Measurements from ENCODE around the gene TM7SF2.
"Not testable (repeated sequence)": the region's sequence is repeated elsewhere in the genome, so short reads cannot be mapped to it uniquely, and the experiment has no call there.

Gene TM7SF2

DNA sequence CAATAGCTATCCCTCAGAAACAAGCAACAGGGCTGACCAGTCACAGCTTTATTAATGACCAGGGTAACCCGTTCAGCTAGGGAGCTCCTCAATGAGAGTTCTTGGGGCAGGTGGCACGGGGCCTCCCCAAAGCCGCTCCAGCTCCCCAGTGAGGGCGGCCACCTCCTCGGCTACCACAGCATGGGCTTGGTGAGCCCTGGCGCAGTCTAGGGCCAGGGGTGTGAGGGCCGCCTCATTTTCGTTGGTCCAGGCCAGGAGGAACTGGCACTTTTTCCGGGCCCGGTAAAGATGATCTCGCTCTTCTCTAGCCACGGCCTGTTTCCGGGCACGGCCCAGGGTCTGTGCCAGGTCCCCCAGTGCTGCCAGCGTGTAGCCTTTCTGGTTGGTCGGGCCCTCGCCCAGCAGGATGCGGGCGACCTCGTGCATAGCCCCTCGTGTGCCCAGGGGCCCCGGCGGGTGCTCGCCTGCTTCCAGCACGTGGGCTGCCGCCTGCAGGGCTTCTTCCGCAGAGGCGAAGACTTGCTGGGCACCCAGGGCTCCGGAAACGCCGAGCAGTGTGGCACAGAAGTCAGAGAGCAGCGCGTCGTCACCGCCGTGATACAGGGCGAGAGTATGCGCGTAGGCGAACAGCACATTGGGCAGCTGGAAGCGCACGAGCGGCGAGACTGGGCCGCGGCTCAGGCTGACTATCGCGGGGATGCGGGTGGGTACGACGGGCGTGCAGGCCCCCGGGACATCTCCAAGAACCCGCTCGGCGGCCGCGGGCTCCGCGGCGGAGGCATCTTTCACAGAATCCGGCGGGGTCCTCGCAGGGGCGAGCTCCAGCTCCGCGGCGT lies 4.9 kb downstream of the TM7SF2 start:
- DNase-seq = peak; percentile 74

DNA sequence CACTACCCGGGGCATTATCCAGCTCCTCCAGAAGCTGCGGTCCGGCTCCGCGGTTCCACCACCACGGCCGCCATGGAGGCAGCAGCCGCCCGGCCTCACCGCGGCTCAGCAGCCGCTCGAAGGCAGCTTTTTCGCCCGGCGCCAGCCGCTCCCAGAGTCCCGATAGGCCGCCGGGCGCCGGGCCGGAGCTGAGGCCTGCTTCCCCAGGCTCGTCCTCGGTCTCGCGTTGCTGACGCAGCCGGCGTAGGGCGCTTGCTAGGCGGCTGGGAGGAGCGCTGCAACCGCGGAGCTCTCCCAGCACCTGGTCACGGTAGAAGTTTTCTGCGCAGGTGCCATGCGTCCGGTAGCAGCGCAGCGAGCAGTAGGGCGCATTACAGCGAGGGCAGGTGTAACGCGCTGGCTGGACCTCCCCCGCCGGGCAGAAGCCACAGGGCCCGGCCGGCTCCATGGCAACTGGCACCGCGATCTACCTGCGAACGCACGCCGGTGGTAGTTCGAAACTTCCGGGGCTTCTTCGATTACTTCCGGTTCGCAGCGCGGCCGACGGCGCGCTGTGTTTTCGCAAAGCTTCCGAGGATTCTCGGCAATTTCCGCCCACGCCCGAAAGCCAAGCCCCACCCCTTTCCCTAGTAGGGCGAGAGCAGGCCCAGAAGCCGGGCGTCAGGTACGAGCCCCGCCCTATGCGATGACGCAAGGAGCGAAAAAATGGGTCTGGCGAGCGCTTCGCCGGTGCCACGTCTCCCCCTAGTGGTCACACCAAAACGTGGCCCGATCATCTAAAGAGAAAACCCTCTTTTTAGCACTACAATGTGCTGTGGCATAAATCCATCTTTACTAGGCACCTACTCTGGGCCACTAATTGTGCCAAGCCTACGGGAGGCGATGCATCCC lies 5.8 kb downstream of the TM7SF2 start, which contains the start of gene ZNHIT2:
Gene ZNHIT2, minus strand, starts transcription at position 496 of the 891 bp plus-strand sequence. Its CDS starts 48 bp downstream, at position 448.
- DNase-seq = peak; percentile 100

DNA sequence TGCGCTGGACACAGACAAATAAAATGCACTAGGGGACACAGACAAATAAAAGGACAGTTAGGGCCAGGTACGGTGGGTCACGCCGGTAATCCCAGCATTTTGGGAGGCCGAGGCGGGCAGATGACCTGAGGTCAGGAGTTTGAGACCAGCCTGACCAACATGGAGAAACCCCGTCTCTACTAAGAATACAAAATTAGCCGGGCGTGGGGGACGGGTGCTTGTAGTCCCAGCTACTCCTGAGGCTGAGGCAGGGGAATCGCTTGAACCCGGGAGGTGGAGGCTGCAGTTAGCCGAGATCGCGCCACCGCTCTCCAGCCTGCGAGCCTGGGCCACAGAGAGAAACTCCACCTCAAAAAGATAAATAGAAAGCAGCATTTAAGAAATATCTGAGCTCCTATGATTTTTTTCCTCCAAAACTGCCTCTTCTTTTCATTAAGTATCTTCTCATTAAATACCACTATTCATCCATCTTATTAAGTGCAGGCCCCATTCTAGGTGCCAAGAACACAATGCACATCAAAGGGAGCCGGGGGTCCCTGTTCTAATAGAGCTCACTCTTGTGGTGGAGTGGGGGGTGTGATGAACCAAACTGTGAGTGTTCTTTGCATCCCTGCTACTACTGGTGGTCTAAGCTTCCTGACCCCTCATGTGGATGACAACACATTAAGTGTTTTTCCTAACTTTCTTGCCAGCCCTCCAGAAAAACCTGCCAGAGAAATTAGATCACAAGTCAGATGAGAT lies 6.6 kb downstream of the TM7SF2 start:
- DNase-seq = no peak

DNA sequence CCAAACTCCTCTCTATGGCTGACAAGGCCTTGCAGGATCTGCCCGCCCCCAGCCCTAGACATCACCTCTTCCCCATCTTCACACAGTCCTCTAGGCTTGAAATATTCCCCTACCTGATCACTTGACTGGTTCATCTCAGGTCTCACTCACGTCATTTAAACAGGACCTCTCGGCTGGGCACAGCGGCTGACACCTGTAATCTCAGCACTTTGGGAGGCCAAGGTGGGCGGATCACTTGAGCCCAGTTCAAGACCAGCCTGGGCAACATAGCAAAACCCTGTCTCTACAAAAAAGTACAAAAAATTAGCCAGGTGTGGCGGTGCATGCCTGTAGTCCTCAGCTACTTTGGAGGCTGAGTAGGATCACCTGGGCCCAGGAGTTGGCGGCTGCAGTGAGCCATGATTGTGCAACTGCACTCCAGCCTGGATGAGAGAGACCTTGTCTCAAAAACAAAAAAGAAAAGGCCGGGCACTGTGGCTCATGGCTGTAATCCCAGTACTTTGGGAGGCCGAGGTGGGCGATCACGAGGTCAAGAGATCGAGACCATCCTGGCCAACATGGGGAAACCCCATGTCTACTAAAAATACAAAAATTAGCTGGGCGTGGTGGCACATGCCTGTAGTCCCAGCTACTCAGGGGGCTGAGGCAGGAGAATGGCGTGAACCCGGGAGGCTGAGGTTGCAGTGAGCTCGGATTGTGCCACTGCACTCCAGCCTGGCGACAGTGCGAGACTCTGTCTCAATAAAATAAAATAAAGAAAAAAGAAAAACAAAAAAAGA lies 7.4 kb downstream of the TM7SF2 start:
- not testable (repeated sequence) for DNase-seq

DNA sequence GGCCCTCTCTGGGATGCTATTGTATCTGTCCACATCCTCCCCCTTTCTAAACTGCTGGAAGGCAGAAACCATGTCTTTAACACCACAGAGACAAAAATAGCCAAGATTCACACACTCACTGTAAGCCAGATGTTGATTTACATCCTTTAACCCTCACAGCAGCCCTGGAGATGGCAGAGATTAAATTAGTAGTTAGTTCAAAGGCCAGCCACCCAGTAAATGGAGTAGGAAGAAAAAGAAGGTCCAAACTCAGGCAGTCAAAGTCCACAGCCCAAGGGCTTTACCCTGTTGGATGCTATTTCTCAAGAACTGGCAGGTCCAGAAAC lies 8.0 kb downstream of the TM7SF2 start:
- DNase-seq = no peak

DNA sequence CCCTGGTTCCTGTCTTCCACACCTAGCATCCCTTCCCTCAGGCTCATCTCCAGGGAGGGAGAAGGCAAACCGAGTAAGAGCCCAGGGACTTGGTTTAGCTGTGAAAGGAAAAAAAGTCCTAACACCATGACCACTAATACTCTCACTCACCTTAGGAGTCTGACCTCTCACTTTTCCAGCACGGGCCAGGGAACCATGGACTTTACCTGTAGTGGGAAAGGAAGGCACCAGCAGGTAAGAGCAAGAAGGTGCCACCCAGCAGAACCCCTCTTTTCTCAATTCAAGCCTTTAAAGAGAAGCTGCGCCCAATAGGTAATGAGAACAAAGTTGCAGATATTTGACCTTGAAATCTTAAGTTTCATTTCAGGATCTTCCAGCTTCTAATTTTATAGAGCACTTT lies 9.2 kb downstream of the TM7SF2 start:
- no peak for DNase-seq

DNA sequence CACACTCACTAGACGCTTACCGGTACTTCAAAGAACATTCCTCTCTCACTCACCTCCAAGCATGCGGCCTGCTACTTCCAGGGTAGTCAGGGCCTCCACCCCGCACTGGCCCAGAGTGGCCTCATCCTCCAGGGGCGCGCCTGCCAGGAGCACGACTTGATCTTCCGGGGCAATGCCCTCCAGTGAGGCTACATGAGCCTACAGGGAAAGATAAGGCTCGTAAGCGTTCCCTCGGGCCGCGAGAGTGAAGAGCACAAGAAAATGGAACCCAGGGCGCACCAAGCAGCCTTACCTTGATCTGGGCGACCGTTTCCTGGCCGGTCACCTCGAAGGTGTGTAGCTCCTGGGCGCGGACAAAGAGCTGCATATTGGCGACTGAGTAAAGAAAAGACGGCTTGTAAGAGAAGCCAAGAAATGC lies 9.8 kb downstream of the TM7SF2 start:
- peak; percentile 53 for DNase-seq

DNA sequence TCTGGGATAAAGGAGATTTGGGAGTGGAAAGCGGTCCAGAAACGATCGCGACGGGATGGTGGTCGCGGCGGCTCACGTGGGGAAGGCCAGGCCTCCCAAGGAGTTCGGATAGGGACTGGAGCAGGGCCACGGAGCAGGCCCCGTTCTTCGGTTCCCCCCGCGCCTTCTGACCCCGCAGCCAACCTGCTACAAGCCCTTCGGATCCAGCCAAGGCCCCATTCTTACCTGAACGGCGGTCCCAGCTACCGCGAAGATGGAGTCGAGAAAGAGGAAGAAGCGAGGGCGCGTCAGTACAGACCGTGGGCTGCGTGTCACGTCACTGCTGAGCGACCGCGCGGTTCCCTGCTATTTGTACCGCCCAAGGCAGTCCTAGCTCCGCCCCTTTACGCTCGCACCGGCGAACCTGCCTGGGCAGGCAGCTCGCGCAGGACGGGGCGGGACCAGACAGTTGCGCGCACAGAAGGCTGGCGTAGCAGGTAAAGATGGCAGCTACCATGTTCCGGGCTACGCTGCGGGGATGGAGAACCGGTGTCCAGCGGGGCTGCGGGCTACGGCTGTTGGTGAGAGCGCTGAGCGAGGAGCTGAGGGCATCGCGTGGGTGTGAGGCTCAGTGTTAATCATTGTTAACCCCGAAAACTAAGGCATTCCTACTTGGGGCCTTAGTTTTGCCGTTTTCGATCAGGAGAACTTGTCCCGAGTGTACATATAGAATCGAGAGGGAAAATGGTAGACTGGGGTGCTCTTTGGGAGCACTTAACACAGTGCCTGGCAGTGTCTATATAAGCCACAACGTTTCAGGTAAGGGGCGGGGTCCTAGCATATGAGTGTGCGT lies 10.4 kb downstream of the TM7SF2 start, which contains the start of the genes FAU and MRPL49:
Gene FAU, minus strand, starts transcription at position 270 of the 832 bp plus-strand sequence. CDS start 321 bp downstream, outside the sequence.
Gene MRPL49, plus strand, starts transcription at position 457 of the 832 bp plus-strand sequence. Its CDS starts 26 bp downstream, at position 483.
- DNase-seq = peak; percentile 98

DNA sequence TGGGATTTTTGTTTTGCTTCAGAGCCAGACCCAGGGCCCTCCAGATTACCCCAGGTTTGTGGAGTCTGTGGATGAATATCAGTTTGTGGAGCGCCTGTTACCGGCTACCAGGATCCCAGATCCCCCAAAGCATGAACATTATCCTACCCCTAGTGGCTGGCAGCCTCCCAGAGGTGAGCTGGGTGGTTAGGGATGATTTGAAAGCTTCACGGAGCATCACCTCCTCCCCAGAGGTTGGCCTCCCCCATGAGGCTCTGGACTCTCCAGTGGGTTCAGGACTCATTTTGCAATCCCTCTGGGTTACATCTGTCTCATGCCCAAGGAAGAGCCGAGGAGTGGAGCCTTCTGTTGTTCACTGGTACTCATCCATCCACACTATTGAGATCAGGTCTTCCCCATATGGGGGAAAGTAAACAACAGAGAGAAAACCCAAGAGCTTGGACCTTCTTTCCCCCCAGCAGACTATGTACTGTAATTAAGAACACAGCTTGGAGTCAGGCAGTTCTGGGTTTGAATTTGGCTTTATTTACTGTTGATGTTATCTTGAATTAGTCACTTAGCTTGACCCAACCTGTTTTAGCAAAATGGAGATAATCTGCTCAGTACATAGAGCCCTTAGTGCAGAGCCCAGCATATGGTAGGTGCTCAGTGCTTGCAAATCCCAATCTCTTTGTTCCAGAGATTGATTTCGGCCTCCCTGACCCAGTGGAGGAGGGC lies 13.0 kb downstream of the TM7SF2 start:
- no peak for DNase-seq

DNA sequence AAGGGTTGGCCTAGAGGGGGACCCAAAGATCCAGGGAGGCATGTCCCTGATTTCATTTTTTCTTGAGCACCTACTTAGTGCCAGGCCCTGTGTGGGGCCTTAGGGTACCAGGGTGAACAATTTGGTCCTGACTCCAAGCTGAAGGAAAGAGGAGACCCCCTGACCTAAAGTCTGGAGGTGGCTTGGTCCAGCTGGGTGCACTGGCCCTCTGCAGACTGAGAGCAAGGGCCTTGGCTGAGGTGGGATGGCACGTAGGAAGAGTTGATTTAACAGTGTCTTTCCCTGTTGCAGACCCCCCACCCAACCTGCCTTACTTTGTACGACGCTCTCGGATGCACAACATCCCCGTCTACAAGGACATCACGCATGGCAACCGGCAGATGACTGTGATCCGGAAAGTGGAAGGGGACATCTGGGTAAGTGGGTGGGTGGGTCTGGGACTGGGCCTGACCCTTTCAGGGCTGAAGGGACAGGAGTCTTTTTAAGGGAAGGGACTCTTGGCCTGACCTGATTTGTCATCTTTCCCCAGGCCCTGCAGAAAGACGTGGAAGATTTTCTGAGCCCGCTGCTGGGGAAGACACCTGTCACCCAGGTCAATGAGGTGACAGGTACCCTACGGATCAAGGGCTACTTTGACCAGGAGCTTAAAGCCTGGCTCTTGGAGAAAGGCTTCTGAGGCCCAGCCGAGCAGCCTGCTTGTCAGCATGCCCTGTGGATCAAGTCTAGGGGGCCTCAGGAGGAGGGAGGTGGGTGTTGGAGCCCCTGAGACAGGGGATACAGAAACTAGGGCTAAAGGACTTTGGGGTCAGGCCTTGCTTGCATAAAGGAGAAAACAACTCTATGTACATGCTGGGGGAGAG lies 13.8 kb downstream of the TM7SF2 start:
- DNase-seq = no peak

DNA sequence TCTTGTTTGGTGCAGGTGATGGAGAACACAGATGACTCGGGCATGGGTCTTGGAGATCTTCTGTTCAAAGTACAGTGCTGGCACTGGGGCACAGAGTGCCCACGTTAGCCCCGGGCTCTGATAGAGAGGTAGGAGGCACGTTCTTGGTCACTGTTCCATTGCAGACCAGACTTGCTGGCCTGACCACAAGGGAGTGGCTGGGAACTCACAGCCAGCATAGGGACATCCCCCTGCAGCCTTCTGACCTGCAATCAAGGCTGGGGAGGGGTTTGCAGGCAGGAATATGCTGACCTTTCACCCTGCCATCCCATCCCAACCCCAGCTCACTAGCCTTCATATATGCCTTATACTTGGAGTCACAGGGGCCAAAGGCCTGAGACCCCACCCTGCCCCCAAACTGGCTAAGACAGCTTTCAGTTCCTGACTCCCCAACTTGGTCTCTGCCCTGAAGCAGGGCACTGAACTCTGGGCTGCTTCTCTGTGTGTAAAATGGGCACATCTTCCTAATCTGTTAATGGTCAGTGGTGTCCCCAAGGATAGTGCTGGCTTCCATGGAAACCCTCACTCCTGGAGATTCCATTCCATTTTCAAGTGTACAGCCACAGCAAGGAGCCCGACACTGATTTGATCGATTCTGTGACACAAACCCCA lies 15.1 kb downstream of the TM7SF2 start:
- DNase-seq = no peak

DNA sequence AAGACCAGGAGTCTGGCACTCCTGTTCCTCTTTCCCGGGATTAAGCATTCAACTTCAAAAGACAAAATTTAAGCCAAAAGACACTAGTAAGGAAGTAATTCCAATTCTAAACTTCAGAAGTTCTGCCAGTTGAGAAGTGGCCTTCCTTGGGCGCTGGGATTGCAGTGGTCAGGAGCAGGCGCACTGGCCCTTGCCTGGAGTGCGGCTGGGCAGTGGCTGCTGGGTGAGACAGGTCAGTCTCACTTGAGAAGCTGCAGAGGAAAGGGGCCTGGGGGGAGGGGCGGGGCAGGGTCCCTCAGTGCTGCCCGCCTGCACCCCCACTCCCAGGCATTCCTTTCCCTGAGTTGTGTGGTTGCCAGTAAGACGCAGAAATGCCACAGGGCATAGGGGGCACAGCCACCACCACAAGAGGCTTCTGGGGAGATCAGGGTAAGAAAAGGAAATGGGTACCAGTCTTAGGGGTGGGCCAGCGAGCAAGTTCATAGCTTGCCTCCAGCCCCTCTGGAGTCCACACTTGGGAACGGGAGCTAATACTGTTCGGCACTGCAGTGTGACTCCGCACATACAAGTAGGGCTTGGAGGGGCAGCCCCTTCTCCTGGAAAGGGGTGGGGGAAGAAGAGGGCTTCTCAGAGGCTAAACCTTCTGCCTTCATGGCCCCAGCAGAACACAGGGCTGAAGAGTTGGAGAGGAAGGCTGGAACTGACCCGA lies 16.0 kb downstream of the TM7SF2 start:
- DNase-seq = no peak

DNA sequence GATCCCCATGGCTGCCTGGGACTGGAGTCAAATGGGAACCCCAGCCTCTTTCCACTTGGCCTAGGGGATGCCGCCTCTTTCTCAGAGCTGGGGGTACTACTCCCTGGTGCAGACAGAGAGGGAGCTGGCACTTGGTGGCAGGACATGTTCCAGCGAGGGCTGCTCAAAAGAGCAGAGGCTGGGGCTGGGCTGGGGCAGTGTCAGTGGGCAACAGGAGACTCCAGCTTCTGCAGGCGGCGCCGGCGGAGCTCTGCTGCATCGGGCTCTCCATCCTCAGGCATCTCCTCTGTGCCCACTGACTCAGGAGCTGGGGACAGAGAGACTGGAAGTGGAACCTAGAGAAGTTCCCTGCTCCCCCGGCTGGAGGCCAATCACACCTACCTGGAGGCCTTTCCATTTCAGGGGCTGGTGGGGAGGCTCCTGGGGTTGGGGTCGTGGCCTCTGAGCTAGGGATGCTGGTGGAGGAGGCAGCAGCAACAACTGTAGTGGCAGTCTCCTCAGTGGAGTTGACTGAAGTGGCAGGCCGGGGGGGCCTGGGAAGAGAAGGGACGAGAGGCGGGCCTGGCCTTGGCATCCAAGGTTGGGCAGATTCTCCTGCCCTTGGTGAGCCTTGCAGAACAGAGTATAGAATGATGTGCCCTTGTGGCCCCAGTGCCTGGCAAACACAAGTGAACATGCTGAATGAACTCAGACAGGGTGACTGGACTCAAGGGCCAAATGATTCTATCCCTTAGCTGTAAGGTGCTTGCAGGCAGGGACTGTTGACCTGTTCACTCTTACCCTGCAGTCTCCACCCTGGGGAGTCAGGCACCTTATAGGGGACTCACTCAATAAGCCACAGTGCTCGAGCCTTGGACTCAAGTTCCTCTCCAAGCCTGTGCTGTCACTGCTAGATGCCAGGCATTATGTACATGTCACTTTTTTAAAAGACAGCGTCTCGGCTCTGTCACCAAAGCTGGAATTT lies 16.8 kb downstream of the TM7SF2 start:
- no peak for DNase-seq

DNA sequence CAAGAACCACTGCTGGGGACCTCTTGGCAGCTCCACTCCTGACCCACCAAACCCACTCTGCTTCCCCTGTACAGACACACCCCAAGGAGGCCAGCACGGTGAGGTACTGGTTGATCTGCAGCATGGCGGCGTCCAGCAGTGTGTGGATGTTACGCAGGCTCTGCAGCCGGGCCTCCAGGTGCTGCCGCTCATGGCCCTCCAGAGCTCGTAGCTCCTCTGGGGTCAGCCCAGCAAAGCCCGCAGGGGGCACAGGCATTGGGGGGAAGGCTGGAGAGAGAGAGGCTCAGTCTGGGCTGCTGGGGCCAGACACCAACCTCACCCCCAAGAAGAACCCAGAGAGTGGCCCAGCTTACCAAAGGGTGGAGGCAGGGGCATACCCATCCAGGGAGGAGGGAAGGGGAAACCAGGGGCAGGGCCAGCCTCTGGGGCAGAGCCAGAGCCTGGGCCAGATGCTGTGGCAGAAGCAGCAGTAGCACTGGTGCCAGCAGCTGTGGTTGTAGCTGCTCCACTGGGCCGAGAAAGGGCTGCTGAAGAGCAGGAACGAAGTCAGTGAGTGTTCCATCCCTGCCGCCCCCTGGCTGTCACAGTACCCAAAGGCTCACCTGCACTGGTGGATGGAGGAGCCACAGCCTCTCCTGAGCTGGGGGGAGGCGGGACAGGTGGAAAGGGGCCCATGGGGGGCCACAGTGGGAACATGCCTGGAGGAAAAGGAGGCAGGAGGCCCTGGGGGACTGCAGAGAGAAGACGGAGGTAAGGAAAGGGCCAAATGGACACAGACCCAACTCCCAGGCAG lies 18.2 kb downstream of the TM7SF2 start:
- no peak for DNase-seq

DNA sequence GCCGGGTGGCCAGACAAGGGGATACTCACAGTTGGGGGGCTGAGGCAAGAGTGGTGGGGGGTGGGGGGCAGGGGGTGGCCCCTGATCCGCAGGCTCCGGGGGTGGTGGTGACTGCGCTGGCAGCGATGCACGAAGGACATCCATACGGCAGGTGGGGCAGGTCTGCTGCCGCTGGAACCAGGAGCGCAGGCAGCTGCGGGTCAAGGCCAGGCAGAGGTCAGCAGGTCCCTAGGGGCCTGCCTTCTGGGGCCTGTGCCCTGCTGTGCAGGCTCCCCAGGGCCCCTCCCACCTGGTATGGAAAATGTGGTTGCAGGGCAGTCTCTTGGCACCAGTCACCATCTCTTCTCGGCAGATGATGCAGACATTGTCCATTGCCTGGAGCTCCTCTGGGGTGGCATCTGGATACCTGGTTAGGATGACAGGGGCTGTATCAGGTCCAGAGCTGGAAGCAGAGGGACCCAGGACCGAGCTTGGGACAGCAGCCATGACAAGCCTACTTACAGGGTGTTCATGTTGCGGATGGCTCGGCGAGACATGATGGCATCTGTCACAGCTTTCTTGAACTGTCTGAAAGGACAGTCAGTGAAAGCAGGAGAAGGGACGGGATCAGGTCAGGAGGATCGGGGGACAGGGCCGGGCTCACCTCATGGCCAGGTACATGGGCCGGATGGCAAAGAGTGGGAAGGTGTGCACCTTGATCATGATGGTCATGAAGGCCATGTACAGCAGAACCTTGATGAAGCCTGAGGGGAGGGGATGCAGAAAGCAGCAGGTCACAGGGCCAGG lies 19.2 kb downstream of the TM7SF2 start:
- DNase-seq = no peak
